CD14-positive monocyte (primary cell): Measurements from ENCODE around the gene LRRTM4. TPM values are rescaled to one million over a fixed set of nuclear protein-coding genes. Genes with fewer than 3 reads are reported as not detected.

Experiments
- DNase-seq, 3 donors: peaks; one replicate each; pipeline ENCODE4 v3.0.0-alpha.2; 2011 to 2022
- H2AFZ ChIP-seq: 2 replicates; pipeline ENCODE4 v1.6.0; 2012; ENCODE audit warnings: mild to moderate bottlenecking, low read depth, low read length, inconsistent platforms; ENCODE audit not compliant: insufficient read depth, poor library complexity, severe bottlenecking
- H3K27ac ChIP-seq, 2 donors: 1 replicate in 1 of 2; 2 replicates in 1 of 2; pipeline ENCODE4 v1.5.1; 2012 to 2013; ENCODE audit warnings: low read length in 2 of 2, control low read depth in 1 of 2, inconsistent platforms in 1 of 2, low read depth in 1 of 2, mild to moderate bottlenecking in 1 of 2
- H3K27me3 ChIP-seq, 2 donors: one replicate each; pipeline versions ENCODE4 v1.6.0 to v1.6.1; 2011 to 2013; ENCODE audit warnings: low read length in 2 of 2; ENCODE audit not compliant: control insufficient read depth in 2 of 2, insufficient read depth in 2 of 2
- H3K36me3 ChIP-seq, 2 donors: replicated peaks in 1 of 2; 1 replicate in 1 of 2; 2 replicates in 1 of 2; pipeline versions ENCODE4 v1.5.1 to v1.6.1; 2012 to 2013; ENCODE audit warnings: low read length in 2 of 2, control low read depth in 1 of 2, inconsistent platforms in 1 of 2, mild to moderate bottlenecking in 1 of 2; ENCODE audit not compliant: insufficient read depth in 2 of 2, control insufficient read depth in 1 of 2
- H3K4me1 ChIP-seq, 2 donors: 1 replicate in 1 of 2; 2 replicates in 1 of 2; pipeline versions ENCODE4 v1.5.1 to v1.6.1; 2012 to 2013; ENCODE audit warnings: low read length in 2 of 2, control low read depth in 1 of 2, inconsistent platforms in 1 of 2, mild to moderate bottlenecking in 1 of 2, moderate library complexity in 1 of 2; ENCODE audit not compliant: insufficient read depth in 2 of 2, control insufficient read depth in 1 of 2
- H3K4me2 ChIP-seq: replicated peaks from 2 replicates; pipeline ENCODE3; 2012; ENCODE audit warnings: low read length, moderate library complexity, mild to moderate bottlenecking; ENCODE audit not compliant: poor library complexity, severe bottlenecking; ENCODE audit errors: extremely low read depth
- H3K4me3 ChIP-seq, 3 experiments: fragments of 200-600 bp in 1 of 3; sonication (generic) in 1 of 3; replicated peaks in 1 of 3; 1 replicate in 2 of 3; 2 replicates in 1 of 3; pipeline ENCODE4 v1.5.1; 2011 to 2013; ENCODE audit warnings: low read length in 3 of 3, mild to moderate bottlenecking in 3 of 3, control low read depth in 2 of 3, low read depth in 2 of 3, inconsistent platforms in 1 of 3, moderate library complexity in 1 of 3
- H3K79me2 ChIP-seq: 2 replicates; pipeline ENCODE4 v1.6.0; 2012; ENCODE audit warnings: mild to moderate bottlenecking, control low read depth, inconsistent platforms, low read length, moderate library complexity; ENCODE audit not compliant: insufficient read depth
- H3K9ac ChIP-seq: 2 replicates; pipeline ENCODE4 v1.6.0; 2017; ENCODE audit warnings: low read length, mild to moderate bottlenecking; ENCODE audit not compliant: insufficient read depth, poor library complexity, severe bottlenecking
- H3K9me3 ChIP-seq, 2 donors: replicated peaks in 1 of 2; 1 replicate in 1 of 2; 2 replicates in 1 of 2; pipeline versions ENCODE4 v1.5.1 to v1.6.1; 2012 to 2013; ENCODE audit warnings: low read length in 2 of 2, control low read depth in 1 of 2; ENCODE audit not compliant: control insufficient read depth in 1 of 2, insufficient read depth in 1 of 2
- H4K20me1 ChIP-seq: 2 replicates; pipeline ENCODE4 v1.6.0; 2012; ENCODE audit warnings: mild to moderate bottlenecking, low read length, control low read depth, moderate library complexity; ENCODE audit not compliant: insufficient read depth
- H3K27ac Mint-ChIP-seq, 7 donors: one replicate each; pipeline ENCODE4 v1.8.0; 2020; ENCODE audit warnings: mild to moderate bottlenecking in 7 of 7, mixed read lengths in 7 of 7, moderate library complexity in 6 of 7, inconsistent platforms in 2 of 7
- H3K27me3 Mint-ChIP-seq, 3 donors: one replicate each; pipeline ENCODE4 v1.8.0; 2021 to 2022; ENCODE audit warnings: low read depth in 3 of 3, mild to moderate bottlenecking in 3 of 3, mixed read lengths in 3 of 3, moderate library complexity in 3 of 3, inconsistent platforms in 1 of 3
- H3K36me3 Mint-ChIP-seq, 2 donors: one replicate each; pipeline ENCODE4 v1.8.0; 2020; ENCODE audit warnings: mixed read lengths in 2 of 2, inconsistent platforms in 1 of 2, mild to moderate bottlenecking in 1 of 2
- H3K4me1 Mint-ChIP-seq: one replicate; pipeline ENCODE4 v1.8.0; 2020; ENCODE audit warnings: mild to moderate bottlenecking, mixed read lengths
- H3K4me3 Mint-ChIP-seq, 2 donors: one replicate each; pipeline ENCODE4 v1.8.0; 2020; ENCODE audit warnings: mild to moderate bottlenecking in 2 of 2, mixed read lengths in 2 of 2, moderate library complexity in 1 of 2
- H3K9me3 Mint-ChIP-seq, 7 donors: one replicate each; pipeline ENCODE4 v1.8.0; 2020 to 2022; ENCODE audit warnings: mixed read lengths in 7 of 7, mild to moderate bottlenecking in 6 of 7, moderate library complexity in 6 of 7, inconsistent platforms in 2 of 7
- CTCF ChIP-seq: fragments of 200-600 bp; IDR thresholded peaks from one replicate; pipeline ENCODE4 v1.8.0; 2022; ENCODE audit warnings: antibody characterized with exemption, mild to moderate bottlenecking
- WGBS: methylation state at CpG from one replicate; pipeline ENCODE4 v1.1.5; 2013; ENCODE audit warnings: missing lambda C conversion rate; ENCODE audit not compliant: insufficient coverage; 5-methylcytosine and 5-hydroxymethylcytosine counted together
- intact Hi-C, 2 donors: fragments of 100-400 bp; cut with micrococcal nuclease; formaldehyde crosslinking; loops; one replicate each; pipeline versions ENCODE4 v1.15.0 to v1.15.1; 2023
- polyA plus RNA-seq, 3 donors: library from polyadenylated mRNA; depleted of rRNA in 1 of 3; unstranded in 2 of 3; stranded (reverse) in 1 of 3; fragments of 300-500 nt in 2 of 3; fragments of >200 nt in 1 of 3; fragmentation: Illumina TruSeq in 2 of 3; gene quantifications; 1 replicate in 2 of 3; 2 replicates in 1 of 3; pipeline ENCODE4 v1.2.3, GENCODE V29; 2012 to 2021

The LRRTM4 gene
- polyA plus RNA-seq, 3 donors = not detected

DNA sequence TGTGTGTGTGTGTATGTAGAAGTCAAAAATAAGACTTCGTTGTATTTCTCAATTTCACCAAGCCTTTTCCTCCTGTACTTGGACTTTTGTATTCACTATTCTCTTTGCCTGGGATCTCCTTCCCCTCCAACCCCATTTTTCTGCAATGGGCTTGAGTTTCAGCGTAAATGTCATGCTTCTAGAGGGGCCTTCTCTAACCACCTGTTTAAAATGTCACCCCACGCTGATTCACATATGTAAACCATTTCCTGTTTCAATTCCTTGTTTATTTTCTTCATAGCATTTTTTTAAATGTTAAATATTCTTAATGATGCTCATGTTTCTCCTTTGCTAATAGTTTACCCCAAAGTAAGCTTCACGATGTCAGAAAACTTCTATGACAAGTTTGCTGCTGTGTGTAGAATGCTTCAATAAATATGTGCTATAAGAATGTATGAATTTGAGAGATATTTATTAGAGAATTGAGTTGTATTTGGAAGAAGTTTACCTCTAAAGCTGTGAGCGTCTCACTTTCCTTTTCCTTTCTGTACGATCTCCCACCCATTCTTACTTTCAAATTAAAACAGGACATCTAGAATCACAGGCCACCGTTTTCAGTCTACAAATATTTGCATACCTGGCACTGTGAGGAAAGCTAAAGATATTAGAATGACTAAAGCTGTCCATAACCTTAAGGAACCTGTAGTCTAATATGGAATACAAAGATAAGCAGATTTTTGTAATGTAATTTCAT lies 762.4 kb downstream of the LRRTM4 start:
- no peaks in the 10 kb centered on the region for H4K20me1 ChIP-seq
- Mint-ChIP-seq H3K4me1 (no peaks in the 10 kb centered on the region), H3K36me3 (no peaks in the 10 kb centered on the region), H3K4me3 (no peak overlapping the region), H3K27me3 (peaks cover 0 to 2% (median 1%) of the 10 kb centered on the region in 3 donors), H3K27ac (no peak overlapping the region), H3K9me3 (peaks cover 0 to 2% (median 0%) of the 10 kb centered on the region in 7 donors)
- no peaks in the 10 kb centered on the region for H3K36me3 ChIP-seq
- intact Hi-C loops = no loop called here
- H3K27ac ChIP-seq = no peak overlapping the region
- 100% methylated on average over 1 of the region's 7 CpGs for WGBS
- no peak overlapping the region for H3K4me3 ChIP-seq
- H3K4me1 ChIP-seq = no peaks in the 10 kb centered on the region
- TF ChIP-seq CTCF = no peak
- no peak overlapping the region for H3K9ac ChIP-seq
- no peak for DNase-seq
- H2AFZ ChIP-seq = no peak overlapping the region
- no peaks in the 10 kb centered on the region for H3K79me2 ChIP-seq
- no peaks in the 10 kb centered on the region for H3K9me3 ChIP-seq
- no peak overlapping the region for H3K4me2 ChIP-seq
- no peaks in the 10 kb centered on the region for H3K27me3 ChIP-seq

GRCh38 chr2:76752506-76752905 lies 769.7 kb downstream of the LRRTM4 start:
- Histone ChIP-seq H2AFZ (no peak overlapping the region), H3K36me3 (no peaks in the 10 kb centered on the region), H3K79me2 (no peaks in the 10 kb centered on the region), H3K9ac (no peak overlapping the region), H3K27me3 (no peaks in the 10 kb centered on the region), H4K20me1 (no peaks in the 10 kb centered on the region), H3K4me3 (no peak overlapping the region), H3K9me3 (no peaks in the 10 kb centered on the region), H3K4me2 (no peak overlapping the region), H3K4me1 (no peaks in the 10 kb centered on the region), H3K27ac (no peak overlapping the region)
- TF ChIP-seq CTCF = no peak
- intact Hi-C loops = no loop called here
- no peak overlapping the region for H3K27ac Mint-ChIP-seq
- H3K9me3 Mint-ChIP-seq = no peaks in the 10 kb centered on the region
- no peaks in the 10 kb centered on the region for H3K36me3 Mint-ChIP-seq
- peaks cover 0 to 2% (median 0%) of the 10 kb centered on the region in 3 donors for H3K27me3 Mint-ChIP-seq
- no peak for DNase-seq
- H3K4me3 Mint-ChIP-seq = no peak overlapping the region
- H3K4me1 Mint-ChIP-seq = no peaks in the 10 kb centered on the region
- no CpG with 5 or more reads among the region's 1 CpG for WGBS
